AG20443 (cell line): ENCODE results near the gene ZSCAN31.

ENCODE experiments used
- DNase-seq: peaks from one replicate; pipeline ENCODE4 v3.0.0; 2012; ENCODE audit warnings: low spot score, mixed read lengths

Gene ZSCAN31

DNA sequence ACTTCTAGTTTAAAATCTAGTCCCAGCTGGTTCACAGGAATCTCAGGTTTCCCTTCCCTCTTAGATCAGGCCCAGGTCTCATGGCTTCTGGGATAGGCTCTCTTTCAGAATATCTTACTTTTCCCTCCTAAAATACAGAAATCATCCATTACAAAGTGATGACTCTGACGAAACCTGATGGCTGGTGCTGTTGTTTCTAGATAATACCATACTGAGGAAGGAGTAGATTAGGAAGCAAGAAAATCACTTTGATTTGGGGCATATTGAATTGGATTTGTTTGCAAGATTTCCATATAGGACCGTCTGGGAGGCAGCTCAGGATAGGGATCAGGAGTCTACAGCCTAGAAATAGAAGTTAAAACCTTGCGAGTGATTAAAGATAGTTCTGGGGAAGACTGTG lies 17.4 kb upstream of the ZSCAN31 start:
- DNase-seq = no peak

DNA sequence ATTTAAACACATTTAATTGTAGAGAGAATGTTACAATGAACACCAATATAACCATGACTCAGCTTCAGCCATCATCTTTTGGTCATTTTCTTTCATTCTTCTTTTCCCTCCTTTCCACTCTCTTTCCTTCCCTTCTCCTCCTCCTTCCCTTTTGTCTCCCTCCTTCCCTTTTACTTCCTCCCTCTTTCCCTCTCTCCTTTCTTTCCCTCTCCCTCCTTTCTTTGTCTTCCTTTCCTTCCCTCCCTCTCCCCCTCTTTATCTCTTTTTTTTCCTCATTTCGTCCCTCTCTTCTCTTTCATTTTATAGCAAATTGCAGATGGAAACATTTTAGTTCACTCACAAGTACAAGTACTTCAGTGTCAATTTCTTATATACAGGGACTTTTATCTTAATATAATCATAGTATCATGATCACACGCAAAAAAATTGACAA lies 15.6 kb upstream of the ZSCAN31 start:
- DNase-seq = no peak

DNA sequence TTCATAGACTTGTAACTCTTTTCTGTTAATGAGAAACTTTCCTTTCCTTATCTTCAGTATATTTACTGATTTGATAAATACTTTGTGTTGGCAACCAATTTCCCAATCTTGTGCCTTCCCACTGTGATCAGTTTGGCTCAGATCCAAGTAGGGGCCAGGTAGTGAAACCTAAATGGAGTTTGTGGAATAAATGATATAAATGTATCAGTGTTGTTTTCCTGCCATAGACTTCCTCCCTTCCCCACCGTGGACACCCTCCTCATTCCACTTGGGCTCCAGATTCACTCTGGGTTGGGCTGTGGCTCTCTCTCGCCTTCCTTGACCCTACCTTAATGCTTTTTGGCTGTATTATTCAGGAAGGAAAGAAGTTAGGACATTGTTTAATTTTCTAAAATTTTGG lies 15.1 kb upstream of the ZSCAN31 start:
- DNase-seq = no peak

DNA sequence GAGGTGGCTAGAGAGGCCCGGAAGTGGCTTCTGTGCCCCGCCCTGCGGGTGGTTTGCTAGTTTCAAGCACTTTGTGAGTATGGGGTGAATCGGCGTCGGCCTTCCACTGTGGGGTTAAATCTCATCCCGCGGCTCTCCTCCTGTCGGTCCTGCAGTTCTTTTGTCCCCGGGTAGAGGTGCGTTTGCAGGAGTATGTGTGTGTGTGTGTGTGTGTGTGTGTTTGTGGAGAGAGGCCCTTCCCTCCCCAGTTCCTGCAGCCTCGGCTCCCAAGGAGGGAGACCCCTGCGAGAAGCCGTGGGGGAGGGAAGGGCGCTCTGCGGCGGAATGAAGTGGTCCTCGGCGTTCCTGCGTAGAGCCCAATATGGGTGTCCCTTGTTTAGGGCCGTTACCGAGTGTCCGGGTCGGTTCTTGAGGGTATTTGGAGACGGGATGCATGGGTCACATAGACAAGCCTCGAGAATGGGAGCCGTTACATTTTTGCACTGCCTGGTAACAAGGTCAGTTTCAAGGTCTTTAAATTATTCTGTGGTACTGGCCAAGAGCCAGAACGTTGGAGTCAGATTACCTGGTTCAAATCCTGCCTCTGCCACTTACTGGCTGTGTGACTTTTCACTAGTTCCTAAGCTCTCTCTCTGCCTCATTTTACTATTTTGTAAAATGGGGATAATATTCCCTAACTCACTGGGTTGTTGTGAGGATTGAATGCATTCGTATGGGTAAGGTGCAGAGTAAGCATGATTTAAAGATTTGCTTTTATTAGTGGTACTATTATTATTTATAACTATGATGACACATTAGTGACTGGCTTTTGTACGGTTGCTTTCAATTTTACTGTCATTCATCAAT lies 14.2 kb upstream of the ZSCAN31 start, which contains the start of gene ZKSCAN3:
TSS of gene ZKSCAN3 (plus strand) at position 56 of the 846 bp plus-strand sequence. CDS start 9,640 bp downstream, outside the sequence.
- DNase-seq = peak; percentile 87

DNA sequence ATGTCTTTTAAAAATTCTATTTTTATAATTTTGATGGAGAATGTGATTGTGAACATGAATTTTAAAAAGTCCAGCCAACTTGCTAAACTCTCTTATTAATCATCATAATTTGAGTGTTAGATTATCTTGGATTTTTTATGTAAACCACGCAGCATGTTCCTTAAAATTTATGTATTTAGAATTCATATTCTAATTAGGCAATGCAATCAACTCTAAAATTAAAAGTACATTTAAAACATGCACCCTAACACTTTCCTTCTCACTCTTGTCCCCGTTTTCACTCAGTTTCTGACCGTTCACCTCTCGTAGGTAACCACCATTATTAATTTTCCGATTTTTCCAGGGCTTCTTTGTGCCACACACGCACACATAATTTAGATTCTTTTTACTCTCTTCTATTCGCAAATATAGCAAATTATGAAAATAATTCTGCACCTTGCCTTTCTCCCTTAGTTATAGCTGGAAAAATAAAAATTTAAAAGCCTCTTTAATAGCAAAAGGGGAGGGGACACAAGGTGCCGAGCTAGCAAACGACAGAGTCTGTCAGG lies 13.5 kb upstream of the ZSCAN31 start:
- DNase-seq = no peak

DNA sequence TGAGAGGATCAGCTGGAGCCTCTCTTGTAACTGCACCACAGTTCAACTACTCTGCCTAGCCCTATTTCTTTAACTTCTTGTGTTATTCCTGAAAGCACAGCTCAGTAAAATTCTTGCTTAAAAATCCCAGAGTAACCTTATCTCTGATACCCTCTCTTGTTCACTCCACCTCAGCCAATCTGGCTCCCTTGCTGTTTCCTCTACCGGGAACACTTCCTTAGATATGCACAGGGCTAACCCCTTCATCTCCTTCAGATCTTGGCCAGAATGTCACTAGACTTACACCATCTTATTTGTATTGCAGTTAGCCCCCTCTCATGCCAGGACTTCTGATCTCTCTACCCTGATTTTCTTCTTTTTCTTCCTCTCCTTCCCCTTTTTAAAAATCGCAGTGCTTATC lies 11.2 kb upstream of the ZSCAN31 start:
- no peak for DNase-seq

DNA sequence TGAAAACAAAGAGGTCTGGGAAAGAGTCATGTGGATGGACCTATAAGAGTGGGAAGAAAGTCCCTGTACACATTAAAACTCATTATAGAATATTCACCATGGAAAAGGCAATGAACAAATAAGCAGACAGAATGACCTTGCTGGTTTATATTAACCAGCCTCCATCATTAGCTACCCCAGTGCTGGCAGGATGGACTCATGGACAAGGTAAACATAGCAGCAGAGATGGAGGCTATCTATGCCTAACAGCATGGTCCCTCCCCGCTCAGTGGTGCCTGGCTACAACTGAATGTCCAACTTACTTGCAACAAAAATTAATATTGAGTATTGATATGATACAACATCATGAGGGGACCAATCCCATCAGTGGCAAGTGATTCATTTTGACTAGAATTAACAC lies 9.3 kb upstream of the ZSCAN31 start:
- DNase-seq = no peak

DNA sequence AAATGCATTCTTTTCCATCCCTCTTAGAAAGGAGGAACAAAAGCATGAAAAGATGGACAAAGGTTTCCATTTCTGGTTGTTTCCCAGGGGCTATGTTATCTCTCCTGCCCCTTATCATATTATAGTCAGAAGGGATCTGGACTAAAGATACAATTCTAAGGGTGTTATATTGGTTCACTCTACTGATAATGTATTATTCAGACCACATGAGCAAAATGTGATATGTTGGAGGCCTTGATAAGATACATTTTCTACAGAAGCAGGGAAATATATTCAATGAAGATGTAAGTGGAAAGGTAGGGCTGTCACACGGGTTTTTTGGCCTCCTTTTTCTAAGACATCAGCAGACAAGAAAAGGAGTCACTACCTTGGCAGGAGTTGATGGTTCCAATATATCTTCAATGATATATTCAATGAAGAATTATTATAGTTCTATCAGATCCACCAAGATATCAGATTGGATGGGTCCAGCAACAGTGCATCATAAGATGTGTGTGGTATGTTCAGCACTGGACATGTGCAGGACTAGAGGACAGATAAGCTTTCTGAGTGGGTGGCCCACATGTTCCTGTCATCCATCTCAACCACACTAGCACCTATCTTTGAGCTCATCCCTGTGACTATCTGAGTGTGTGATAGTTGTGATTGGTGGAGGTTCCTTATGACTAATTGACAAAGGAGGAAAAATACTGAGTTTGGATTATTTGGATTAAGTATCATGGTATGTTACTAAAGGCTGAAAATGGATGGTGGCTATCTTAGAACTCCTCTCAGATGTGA lies 8.1 kb upstream of the ZSCAN31 start:
- DNase-seq = no peak

DNA sequence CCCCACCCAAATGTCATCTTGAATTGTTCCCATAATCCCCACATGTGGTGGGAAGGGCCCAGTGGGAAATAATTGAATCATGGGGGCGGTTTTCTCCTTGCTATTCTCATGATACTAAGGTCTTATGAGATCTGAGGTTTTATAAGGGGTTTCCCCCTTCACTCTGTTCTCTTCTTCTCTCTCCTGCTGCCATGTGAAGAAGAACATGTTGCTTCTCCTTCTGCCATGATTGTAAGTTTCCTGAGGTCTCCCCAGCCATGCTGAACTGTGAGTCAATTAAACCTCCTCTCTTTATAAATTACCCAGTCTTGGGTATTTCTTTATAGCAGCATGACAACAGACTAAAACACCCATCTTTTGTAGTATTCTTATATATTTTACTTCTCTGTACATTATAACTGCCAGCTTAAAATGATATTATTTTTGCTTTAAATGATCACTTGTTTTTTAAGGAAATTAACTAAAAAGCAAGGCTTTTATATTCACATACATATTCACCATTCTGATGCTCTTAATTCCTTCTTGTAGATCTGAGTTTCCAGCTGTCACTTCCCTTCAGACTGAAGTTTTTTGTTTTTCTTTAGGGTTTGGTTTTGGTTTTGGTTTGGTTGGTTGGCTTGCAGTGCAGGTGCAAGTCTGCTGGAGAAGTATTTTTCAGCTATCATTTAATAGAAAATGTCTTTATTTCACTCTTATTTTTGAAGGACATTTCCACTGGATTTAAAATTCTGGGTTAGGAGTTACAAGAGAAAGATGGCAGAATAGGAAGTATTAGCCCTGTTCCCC lies 4.6 kb upstream of the ZSCAN31 start:
- DNase-seq = no peak

DNA sequence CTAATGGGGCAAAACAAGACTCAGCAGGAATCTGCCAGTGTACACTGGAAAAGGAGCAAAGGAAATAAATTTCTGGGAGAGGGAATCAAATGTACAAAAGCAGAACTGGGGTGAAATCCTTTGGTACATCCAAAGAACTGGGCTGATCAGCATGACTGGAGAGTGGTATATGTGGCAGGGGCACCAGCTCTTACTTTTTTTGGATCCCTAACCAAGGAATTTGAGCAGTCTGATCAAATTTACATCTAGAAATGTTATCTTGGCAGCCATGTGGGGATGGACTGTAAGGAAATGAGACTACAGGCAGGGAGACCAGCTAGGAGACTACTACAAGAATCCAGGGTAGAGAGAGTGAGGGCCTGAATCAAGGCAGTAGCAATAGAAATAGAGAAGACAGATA lies 1.2 kb upstream of the ZSCAN31 start:
- DNase-seq = no peak

DNA sequence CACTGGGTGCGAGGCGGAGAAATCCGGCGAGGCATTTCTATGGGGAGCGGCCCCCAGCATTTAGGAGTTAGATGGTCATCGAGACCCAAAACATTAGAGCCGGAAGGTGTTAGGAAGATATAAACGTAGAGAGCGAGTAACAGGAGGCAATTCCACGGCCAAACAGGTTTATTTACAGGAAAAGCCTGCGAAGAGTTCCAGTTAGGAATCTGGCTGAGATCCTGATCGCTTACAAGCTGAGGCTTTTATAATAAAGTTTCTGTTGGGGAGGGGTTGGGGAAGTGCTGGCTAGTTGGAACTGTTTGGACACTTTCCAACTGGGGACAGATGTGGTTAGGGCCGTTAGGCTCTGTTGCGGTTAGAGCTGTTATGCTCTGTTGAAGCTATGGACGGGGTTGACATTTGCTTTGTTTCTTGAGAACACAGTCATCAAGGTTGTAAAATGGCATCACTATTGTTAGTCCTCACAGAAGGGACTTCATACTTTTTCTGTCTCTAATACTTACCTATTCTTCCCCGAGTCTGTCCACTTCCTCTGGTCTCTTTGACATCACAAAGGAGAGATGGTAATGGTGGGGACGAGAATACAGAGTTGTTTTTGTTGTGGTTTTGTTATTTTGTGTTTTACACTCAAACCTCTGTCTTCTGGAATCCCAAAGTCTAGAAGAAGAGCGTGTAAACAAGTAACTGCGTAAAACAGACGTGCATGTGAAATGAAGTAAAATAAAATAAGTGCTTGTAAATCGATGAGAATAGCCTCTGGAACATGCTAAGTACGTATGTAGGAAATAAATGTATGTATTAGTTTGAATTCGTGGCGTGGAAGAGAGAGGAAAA lies 554 bp upstream of the ZSCAN31 start:
- no peak for DNase-seq

DNA sequence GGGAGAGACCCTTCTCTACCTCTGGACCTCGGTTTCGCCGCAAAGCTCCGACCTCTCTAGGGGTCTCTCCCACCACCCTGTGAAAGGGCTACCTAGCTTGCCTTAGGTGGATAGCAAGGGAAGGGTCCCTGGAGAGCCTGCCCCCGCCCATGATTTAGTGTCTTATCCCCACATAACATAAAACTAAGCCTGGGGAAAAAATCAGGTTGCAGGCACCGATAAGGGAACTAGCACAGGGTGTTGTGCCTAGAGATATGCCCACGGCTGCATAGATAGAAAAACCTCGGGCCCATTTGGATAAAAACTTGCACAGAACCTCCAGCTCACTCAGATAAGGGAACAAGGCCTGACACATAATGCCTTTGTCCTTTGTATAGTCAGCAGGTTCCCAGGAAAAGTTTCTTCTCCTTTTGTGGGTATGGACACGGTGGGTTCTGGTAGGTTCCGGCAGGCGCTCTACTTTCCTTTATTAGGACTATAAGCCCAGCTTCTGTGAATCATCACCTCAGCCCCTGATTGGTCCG lies 846 bp downstream of the ZSCAN31 start:
- no peak for DNase-seq

DNA sequence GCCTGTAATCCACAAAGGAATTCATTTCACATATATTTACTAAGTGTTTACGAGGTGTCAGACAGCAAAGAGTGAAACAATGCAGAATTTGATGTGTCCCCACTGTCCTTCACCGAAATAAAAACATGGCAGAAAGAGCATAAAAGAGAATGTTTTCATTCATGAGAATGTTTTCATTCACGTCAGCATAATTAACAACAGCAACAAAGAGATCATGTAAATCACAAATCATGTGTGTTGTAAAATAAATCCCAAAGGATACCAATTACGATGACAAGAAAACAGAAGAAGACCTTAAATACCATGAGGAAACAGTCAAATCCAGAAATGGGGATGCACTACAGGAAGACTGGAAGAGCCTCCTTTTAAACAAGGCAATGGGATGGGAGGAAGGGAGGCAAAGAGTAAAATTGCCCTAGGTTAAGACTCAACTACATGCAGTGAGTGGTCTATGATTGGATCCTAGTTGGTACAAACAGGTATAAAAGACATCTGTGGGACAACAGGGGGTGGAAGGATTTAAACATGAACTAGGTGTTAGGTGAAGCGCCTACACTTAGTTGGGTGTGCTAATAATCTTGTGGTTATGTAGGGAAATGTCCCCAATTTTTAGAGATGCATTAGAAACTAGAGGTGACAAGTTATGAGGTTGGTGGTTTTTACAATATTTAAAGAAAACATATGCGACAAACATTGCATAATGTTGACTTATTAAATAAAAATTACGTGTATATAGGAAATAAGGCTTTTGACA lies 1.5 kb downstream of the ZSCAN31 start:
- no peak for DNase-seq

DNA sequence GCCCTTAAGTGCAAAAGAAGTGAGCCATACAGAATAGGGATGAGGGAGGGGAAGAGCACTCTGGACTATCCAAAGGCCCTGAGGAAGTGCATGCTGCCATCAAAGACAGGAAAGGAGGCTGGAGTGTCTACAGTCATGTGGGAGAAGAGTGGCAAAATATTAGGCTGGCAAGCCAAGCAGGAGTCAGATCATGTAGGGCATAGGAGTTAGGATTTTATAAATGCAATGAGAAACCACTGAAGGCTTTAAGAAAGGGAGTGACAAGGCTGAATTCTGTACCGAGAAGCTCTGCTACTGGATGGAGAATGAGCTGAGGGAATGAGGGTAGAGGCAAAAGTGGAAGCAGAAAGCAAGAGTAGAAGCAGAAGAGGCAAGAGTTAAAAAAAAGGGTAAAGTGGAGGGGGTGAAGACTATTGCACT lies 2.3 kb downstream of the ZSCAN31 start:
- DNase-seq = no peak

DNA sequence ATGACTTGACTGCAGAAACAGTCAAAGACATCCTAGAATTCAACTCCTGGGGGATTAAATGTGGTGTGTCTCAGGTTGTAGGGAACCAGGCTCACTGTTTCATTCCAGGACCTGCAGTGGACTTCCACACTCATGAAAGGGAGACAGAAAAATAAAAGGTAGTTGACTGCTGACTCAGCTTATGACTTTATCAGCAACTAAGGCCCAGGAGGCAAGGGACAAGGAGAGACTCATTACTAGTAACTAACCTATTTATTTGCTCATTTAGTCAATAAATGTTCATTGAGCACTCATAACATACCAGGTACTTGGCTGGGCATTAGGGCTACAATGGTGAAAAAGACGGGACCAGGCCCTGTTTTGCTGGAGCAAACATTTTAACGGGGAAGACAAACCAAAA lies 2.9 kb downstream of the ZSCAN31 start:
- DNase-seq = no peak

DNA sequence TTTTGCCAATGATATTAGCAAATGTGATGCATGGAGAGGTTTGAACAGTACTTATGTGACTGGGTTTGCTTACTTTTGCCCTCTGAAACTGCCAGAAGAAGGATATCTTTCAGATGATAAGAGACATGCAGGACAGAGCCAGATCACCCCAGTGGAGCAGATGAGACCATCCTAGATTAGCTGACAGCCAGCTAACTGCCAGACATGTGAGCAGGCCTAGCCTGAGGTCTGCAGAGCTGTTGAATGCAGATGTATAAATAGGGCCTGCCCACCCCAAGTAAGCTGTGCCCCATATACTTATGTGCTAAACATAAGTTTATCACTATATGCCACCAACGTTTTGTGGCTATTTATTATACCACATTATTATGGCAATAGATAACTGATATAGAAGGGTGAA lies 5.9 kb downstream of the ZSCAN31 start:
- no peak for DNase-seq

DNA sequence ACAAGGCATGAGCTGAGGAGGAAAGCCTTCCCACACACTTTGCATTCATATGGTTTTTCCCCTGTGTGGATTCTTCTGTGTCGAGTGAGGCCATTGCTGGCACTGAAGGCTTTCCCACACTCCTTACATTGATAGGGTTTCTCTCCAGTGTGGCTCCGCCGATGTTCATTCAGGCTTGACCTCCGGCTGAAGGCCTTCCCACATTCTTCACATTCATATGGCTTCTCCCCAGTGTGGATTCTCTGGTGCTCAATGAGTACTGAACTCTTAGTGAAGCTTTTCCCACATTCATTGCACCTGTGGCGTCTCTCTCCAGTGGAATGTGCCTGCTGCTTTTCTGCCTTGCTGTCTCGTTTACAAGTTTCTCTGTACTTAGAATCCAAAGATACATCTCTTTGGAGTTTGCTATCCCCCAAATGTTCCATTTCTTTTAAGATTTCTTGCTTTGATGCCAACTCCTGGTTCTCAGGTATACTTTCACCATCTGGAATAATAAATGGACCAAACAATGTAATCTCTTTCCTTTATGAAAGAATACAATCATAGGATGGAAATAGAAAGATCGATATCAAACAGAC lies 9.5 kb downstream of the ZSCAN31 start:
- no peak for DNase-seq

DNA sequence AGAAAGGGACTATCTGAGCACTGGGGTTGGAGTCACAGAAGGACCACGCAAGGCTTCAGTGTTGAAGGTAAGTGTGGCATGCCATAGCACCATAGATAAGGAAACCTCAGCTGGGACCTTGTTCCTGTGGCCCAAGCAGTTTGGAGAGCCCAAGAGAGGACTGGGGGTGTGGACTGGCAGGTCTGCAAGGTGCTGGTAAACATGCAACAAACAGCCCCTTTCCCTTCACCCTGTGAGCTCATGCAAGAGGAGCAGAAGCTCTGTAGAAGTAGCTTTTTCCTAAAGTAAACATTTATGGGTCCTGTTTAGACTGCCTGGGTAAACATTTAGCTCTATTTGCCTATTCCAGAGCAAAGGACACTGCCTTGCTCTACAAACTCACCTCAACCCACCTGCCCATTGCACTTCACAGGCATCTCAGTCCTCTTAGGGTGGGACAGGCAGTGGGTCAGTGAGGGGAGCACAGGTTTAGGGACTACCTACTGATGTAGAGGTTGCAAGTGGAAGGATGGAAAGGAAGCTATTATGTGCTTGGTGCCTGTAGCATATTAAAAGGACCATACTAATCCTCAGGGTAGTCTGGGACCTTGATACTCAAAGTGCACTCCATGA lies 12.0 kb downstream of the ZSCAN31 start:
- DNase-seq = no peak

DNA sequence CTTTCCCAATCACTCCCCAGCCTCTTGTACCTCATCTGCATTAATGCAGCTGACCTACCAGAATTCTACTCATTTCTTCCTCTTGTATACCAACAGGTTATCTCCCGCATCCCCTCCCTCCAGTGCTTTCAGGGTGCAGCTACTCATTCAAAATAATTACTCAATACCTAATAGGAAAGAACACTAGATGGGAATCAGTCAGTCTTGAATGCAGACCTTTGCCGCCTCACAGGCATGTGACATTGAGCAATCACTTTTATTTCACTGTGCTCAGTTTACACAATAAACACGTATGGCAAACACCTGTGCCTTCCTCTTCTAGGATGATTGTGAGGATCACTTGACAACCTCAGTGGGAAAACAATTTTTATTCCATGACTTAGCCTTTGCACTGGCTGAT lies 13.3 kb downstream of the ZSCAN31 start:
- no peak for DNase-seq
